K562 (cell line): ENCODE results near the gene SNRNP48. TPM values are rescaled to one million over a fixed set of nuclear protein-coding genes. Genes with fewer than 3 reads are reported as not detected.

Experiments used
- CHD2 ChIP-seq: IDR thresholded peaks from 2 replicates; pipeline ENCODE4 v1.6.1; 2011; ENCODE audit warnings: low read depth, low read length
- CREB1 ChIP-seq, 2 experiments: sonication (generic) in 1 of 2; formaldehyde crosslinking in 1 of 2; IDR thresholded peaks; 2 replicates each; pipeline versions ENCODE4 v1.6.1 to v1.8.0; 2012 to 2022; ENCODE audit warnings: inconsistent platforms in 1 of 2, mild to moderate bottlenecking in 1 of 2, missing genetic modification reagents in 1 of 2, moderate library complexity in 1 of 2
- CREM ChIP-seq: IDR thresholded peaks from 2 replicates; pipeline ENCODE4 v1.6.1; 2014; ENCODE audit warnings: antibody characterized with exemption, low read depth
- ELK3 ChIP-seq: fragments of 450-650 bp; formaldehyde crosslinking; IDR thresholded peaks from 2 replicates; pipeline ENCODE4 v1.4.0; 2020; ENCODE audit warnings: mild to moderate bottlenecking
- EWSR1 ChIP-seq: fragments of 450-650 bp; IDR thresholded peaks from 2 replicates; pipeline ENCODE4 v1.6.1; 2018; ENCODE audit warnings: borderline replicate concordance, mild to moderate bottlenecking, low read depth, moderate library complexity; ENCODE audit not compliant: partially characterized antibody
- HOMEZ ChIP-seq: fragments of 250-450 bp; sonication (Bioruptor Pico); IDR thresholded peaks from 2 replicates; pipeline ENCODE4 v1.4.0; 2020; ENCODE audit warnings: mild to moderate bottlenecking, moderate library complexity
- KDM5B ChIP-seq: fragments of 200-600 bp; sonication (generic); IDR thresholded peaks from 2 replicates; pipeline ENCODE4 v1.6.1; 2012; ENCODE audit warnings: low read depth, mild to moderate bottlenecking, moderate library complexity, low read length, control low read depth, inconsistent platforms; ENCODE audit not compliant: insufficient replicate concordance
- MAFF ChIP-seq: IDR thresholded peaks from 2 replicates; pipeline ENCODE4 v1.6.1; 2012; ENCODE audit warnings: low read length, improper control_type of control experiment
- MCM3 ChIP-seq: fragments of 450-650 bp; IDR thresholded peaks from 2 replicates; pipeline ENCODE4 v1.6.1; 2016
- MXD1 ChIP-seq: fragments of 250-450 bp; sonication (Bioruptor Pico); IDR thresholded peaks from 2 replicates; pipeline ENCODE4 v1.8.0; 2021; ENCODE audit warnings: borderline replicate concordance, mild to moderate bottlenecking, moderate library complexity; ENCODE audit not compliant: poor library complexity, severe bottlenecking
- NFE2 ChIP-seq: IDR thresholded peaks from 2 replicates; pipeline ENCODE4 v1.6.1; 2014; ENCODE audit warnings: antibody characterized with exemption, low read depth
- RUNX1 ChIP-seq: sonication (generic); IDR thresholded peaks from 2 replicates; pipeline ENCODE4 v1.6.1; 2016; ENCODE audit warnings: antibody characterized with exemption, low read depth
- SETDB1 ChIP-seq: IDR thresholded peaks from one replicate; pipeline ENCODE4 v1.6.1; 2012; ENCODE audit warnings: low read length, control low read depth, inconsistent platforms
- SMARCA5 ChIP-seq: fragments of 450-650 bp; IDR thresholded peaks from 2 replicates; pipeline ENCODE4 v1.6.1; 2016
- ZBTB26 ChIP-seq: fragments of 450-650 bp; formaldehyde crosslinking; IDR thresholded peaks from 2 replicates; pipeline ENCODE4 v1.4.0; 2022; ENCODE audit warnings: missing genetic modification characterization
- ZC3H8 ChIP-seq: fragments of 450-650 bp; IDR thresholded peaks from 2 replicates; pipeline ENCODE4 v1.6.1; 2017
- ZNF23 ChIP-seq: fragments of 250-450 bp; sonication (Bioruptor Pico); IDR thresholded peaks from 2 replicates; pipeline ENCODE4 v1.4.0; 2020; ENCODE audit warnings: mild to moderate bottlenecking
- ZNF274 ChIP-seq: IDR thresholded peaks from 2 replicates; pipeline ENCODE4 v1.6.1; 2011; ENCODE audit warnings: low read depth, mild to moderate bottlenecking, low read length, moderate library complexity, borderline replicate concordance
- ZNF584 ChIP-seq: fragments of 200-800 bp; sonication (Bioruptor generic); IDR thresholded peaks from 2 replicates; pipeline ENCODE4 v1.6.1; 2016; ENCODE audit warnings: low read depth, mild to moderate bottlenecking, missing genetic modification characterization, missing compliant biosample characterization
- ZNF586 ChIP-seq: fragments of 450-650 bp; formaldehyde crosslinking; conservative IDR thresholded peaks from 2 replicates; pipeline ENCODE4 v1.4.0; 2020; ENCODE audit warnings: mild to moderate bottlenecking, moderate library complexity
- ZNF778 ChIP-seq: fragments of 450-650 bp; formaldehyde crosslinking; IDR thresholded peaks from 2 replicates; pipeline ENCODE4 v1.4.0; 2020; ENCODE audit warnings: mild to moderate bottlenecking, moderate library complexity
- polyA plus RNA-seq, 8 experiments: library from polyadenylated mRNA; depleted of rRNA in 4 of 8; stranded (reverse) in 5 of 8; unstranded in 3 of 8; fragments of >200 nt; fragmentation: Nextera tagmentation in 2 of 8; fragmentation: Illumina TruSeq in 1 of 8; extraction: Ambion mirVana in 2 of 8; extraction: Trizol in 1 of 8; gene quantifications; 2 replicates each; pipeline versions ENCODE4 v1.2.1 to v1.2.3, GENCODE V29; 2011 to 2014; ENCODE audit warnings: inconsistent platforms in 1 of 8, missing spikeins in 1 of 8
- total RNA-seq, 7 experiments: library from RNA; depleted of rRNA in 6 of 7; stranded (reverse); fragments of >200 nt in 6 of 7; fragmentation: Illumina TruSeq in 2 of 7; extraction: Trizol in 2 of 7; gene quantifications; 2 replicates each; pipeline versions ENCODE4 v1.2.1 to v1.2.3, GENCODE V29; 2011 to 2021; ENCODE audit warnings: low replicate concordance in 1 of 7
- TF ChIP-seq, protein P1 (sequence below): sonication (generic); formaldehyde crosslinking; IDR thresholded peaks from 2 replicates; pipeline ENCODE4 v1.9.0; 2022; ENCODE audit warnings: mild to moderate bottlenecking, missing genetic modification reagents
- TF ChIP-seq, protein P2 (sequence below): fragments of 450-650 bp; IDR thresholded peaks from 2 replicates; pipeline ENCODE4 v1.6.1; 2014; ENCODE audit warnings: low read depth, mild to moderate bottlenecking, moderate library complexity, borderline replicate concordance

The SNRNP48 gene
- total and polyA plus RNA-seq, 9 of the 15 experiments (the other 6 are each of a cell fraction or from before 2014, with no cell fraction given): 6.2 to 32.9 (median 18.6) TPM

- TF ChIP-seq RUNX1 (no peak), ZNF584 (CRISPR knock-in tag) (no peak), MAFF (no peak), HOMEZ (CRISPR knock-in tag) (no peak), CHD2 (no peak), CREM (no peak), KDM5B (no peak), ZBTB26 (no peak), ZC3H8 (no peak), SMARCA5 (no peak), MCM3 (no peak), NFE2 (no peak), EWSR1 (no peak), ZNF274 (no peak), CREB1 (IDR thresholded peaks at IDR 0.05) (no peak), CREB1 (CRISPR knock-in tag; IDR thresholded peaks at IDR 0.05) (no peak), ELK3 (CRISPR knock-in tag) (no peak), MXD1 (CRISPR knock-in tag) (no peak), ZNF586 (no peak), SETDB1 (no peak), ZNF778 (CRISPR knock-in tag) (no peak), ZNF23 (CRISPR knock-in tag) (no peak)
- TF ChIP-seq, protein P1, sequence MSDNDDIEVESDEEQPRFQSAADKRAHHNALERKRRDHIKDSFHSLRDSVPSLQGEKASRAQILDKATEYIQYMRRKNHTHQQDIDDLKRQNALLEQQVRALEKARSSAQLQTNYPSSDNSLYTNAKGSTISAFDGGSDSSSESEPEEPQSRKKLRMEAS (CRISPR knock-in tag): no peak
- TF ChIP-seq, protein P2, sequence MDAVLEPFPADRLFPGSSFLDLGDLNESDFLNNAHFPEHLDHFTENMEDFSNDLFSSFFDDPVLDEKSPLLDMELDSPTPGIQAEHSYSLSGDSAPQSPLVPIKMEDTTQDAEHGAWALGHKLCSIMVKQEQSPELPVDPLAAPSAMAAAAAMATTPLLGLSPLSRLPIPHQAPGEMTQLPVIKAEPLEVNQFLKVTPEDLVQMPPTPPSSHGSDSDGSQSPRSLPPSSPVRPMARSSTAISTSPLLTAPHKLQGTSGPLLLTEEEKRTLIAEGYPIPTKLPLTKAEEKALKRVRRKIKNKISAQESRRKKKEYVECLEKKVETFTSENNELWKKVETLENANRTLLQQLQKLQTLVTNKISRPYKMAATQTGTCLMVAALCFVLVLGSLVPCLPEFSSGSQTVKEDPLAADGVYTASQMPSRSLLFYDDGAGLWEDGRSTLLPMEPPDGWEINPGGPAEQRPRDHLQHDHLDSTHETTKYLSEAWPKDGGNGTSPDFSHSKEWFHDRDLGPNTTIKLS: no peak
Measured at GRCh38 chr6:7579851-7580250, 10.1 kb upstream of the SNRNP48 start (continued).
